Measurements from ENCODE around the gene HCAR1. TPM values are rescaled to one million over a fixed set of nuclear protein-coding genes. Genes with fewer than 3 reads are reported as not detected.

HCAR1 gene
- total and polyA plus RNA-seq, 2 of the 4 experiments (the other 2 are of a cell fraction): 0.03 TPM; not detected in 1

- H2AFZ ChIP-seq (replicated peaks; ENCODE audit: low read length, poor library complexity): no peak overlapping the region
- H3K9ac ChIP-seq (ENCODE audit: low read depth, low read length): no peak overlapping the region
- no peak overlapping the region for H2AK9ac ChIP-seq (replicated peaks; ENCODE audit: low read depth, low read length, poor library complexity)
- H2AK5ac ChIP-seq (ENCODE audit: low read depth, low read length): no peak overlapping the region
- H3K27me3 ChIP-seq (ENCODE audit: control insufficient read depth, insufficient read depth, low read length): no peaks in the 10 kb centered on the region
- no peak overlapping the region for H3K4me2 ChIP-seq (ENCODE audit: low read depth, low read length)
- dilution Hi-C loops (cut with HindIII; ENCODE audit: low sequenced_read_pairs, unreplicated experiment) (no loop called here), intact Hi-C loops (cut with micrococcal nuclease) (no loop called here), in situ Hi-C loops (cut with MboI; ENCODE audit: low sequenced_read_pairs) (no loop called here)
- 95% methylated on average over 3 of the region's 7 CpGs; no CpG with 5 or more reads in 1 of the 2 experiments for WGBS, 2 experiments (ENCODE audit: extremely low coverage in 2 of 2, insufficient read length in 1 of 2)
- H2BK5ac ChIP-seq (ENCODE audit: low read depth, low read length, poor library complexity, severe bottlenecking): no peak overlapping the region
- no peaks in the 10 kb centered on the region for H3K79me1 ChIP-seq (ENCODE audit: low read depth in 1 of 2, low read length in 2 of 2)
- no peak overlapping the region for H3K18ac ChIP-seq (ENCODE audit: low read depth, low read length)
- DNase-seq (no peak), ATAC-seq (ENCODE audit: low read depth) (no peak)
- no peak overlapping the region for H3K4me3 ChIP-seq (ENCODE audit: insufficient read depth, low read depth, low read length)
- H3K27ac ChIP-seq (ENCODE audit: insufficient read depth, low read length): no peak overlapping the region
- no peak overlapping the region for H3K4ac ChIP-seq (ENCODE audit: low read depth, low read length)
- H2BK15ac ChIP-seq (ENCODE audit: low read depth, low read length): no peak overlapping the region
- H3K36me3 ChIP-seq (ENCODE audit: control insufficient read depth, insufficient read depth, low read length): no peaks in the 10 kb centered on the region
- ChIA-PET POLR2A (ENCODE audit: unreplicated experiment) (interaction anchor here (0.5 to 0.7 kb wide), 2 partner anchors 17 to 386 kb away, joined by 4 to 5 read pairs; no protein-coding TSS in a partner anchor), CTCF (interaction anchor here (0.6 kb wide), 1 partner anchor 293 kb away, joined by 3 read pairs; no protein-coding TSS in a partner anchor)
- H3K14ac ChIP-seq (replicated peaks; ENCODE audit: low read depth, low read length): no peak overlapping the region
- H3K9me3 ChIP-seq (ENCODE audit: control insufficient read depth, insufficient read depth, low read length): peaks cover 2% of the 10 kb centered on the region; the same call in 1 of the 2 replicates
- no peak overlapping the region for H4K91ac ChIP-seq (ENCODE audit: insufficient read depth, low read depth, low read length)
- H2BK20ac ChIP-seq (ENCODE audit: low read depth, low read length): no peak overlapping the region
- BruUV-seq (replicated peaks): no TSS peak
- H3K23ac ChIP-seq (ENCODE audit: low read depth, low read length): no peak overlapping the region
- no peak overlapping the region for H4K5ac ChIP-seq (ENCODE audit: low read depth, low read length)
- TF ChIP-seq NFE2L2 (IDR thresholded peaks at IDR 0.05; ENCODE audit: low read depth, low read length): no peak
- TF ChIP-seq, protein P1, sequence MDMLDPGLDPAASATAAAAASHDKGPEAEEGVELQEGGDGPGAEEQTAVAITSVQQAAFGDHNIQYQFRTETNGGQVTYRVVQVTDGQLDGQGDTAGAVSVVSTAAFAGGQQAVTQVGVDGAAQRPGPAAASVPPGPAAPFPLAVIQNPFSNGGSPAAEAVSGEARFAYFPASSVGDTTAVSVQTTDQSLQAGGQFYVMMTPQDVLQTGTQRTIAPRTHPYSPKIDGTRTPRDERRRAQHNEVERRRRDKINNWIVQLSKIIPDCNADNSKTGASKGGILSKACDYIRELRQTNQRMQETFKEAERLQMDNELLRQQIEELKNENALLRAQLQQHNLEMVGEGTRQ (IDR thresholded peaks at IDR 0.05; ENCODE audit: low read depth, low read length): no peak
- TF ChIP-seq CEBPB (IDR thresholded peaks at IDR 0.05; ENCODE audit: low read depth, low read length): no peak
- no peak for TF ChIP-seq ELK1 (IDR thresholded peaks at IDR 0.05; ENCODE audit: borderline replicate concordance, low read depth, low read length)
- no peak for TF ChIP-seq SMC3 (IDR thresholded peaks at IDR 0.05; ENCODE audit: low read depth, low read length)
- TF ChIP-seq MAZ (IDR thresholded peaks at IDR 0.05; ENCODE audit: borderline replicate concordance, low read depth, low read length): no peak
- TF ChIP-seq MXI1 (IDR thresholded peaks at IDR 0.05; ENCODE audit: borderline replicate concordance, low read depth, low read length): no peak
- no peak for TF ChIP-seq RCOR1 (IDR thresholded peaks at IDR 0.05; ENCODE audit: insufficient replicate concordance, low read length)
- TF ChIP-seq CTCF (conservative IDR thresholded peaks at IDR 0.05; ENCODE audit: low read depth, low read length): no peak
- no peak for TF ChIP-seq FOS (IDR thresholded peaks at IDR 0.05; ENCODE audit: low read depth, low read length)
- TF ChIP-seq POLR2A (IDR thresholded peaks at IDR 0.05; ENCODE audit: low read depth, low read length): no peak
- no peak for TF ChIP-seq RFX5 (IDR thresholded peaks at IDR 0.05; ENCODE audit: low read depth, low read length)
- no peak for TF ChIP-seq CHD1 (IDR thresholded peaks at IDR 0.05; ENCODE audit: low read depth, low read length)
- no peak for TF ChIP-seq BHLHE40 (IDR thresholded peaks at IDR 0.05; ENCODE audit: low read depth, low read length)
- TF ChIP-seq MAFK (IDR thresholded peaks at IDR 0.05; ENCODE audit: low read depth, low read length): no peak
- no peak for TF ChIP-seq RAD21 (IDR thresholded peaks at IDR 0.05; ENCODE audit: low read length)
- H4K20me1 ChIP-seq (ENCODE audit: insufficient read depth, low read length): no peaks in the 10 kb centered on the region
- no peaks in the 10 kb centered on the region for H3K4me1 ChIP-seq (ENCODE audit: control insufficient read depth, insufficient read depth, low read length)
- no peaks in the 10 kb centered on the region for H3K9me1 ChIP-seq (ENCODE audit: insufficient read depth, low read length)
- no peak overlapping the region for H4K8ac ChIP-seq (ENCODE audit: low read depth in 2 of 2, low read length in 2 of 2)
- no peak overlapping the region for H3K56ac ChIP-seq (ENCODE audit: extremely low read depth, insufficient read depth, low read length)
- H2BK120ac ChIP-seq (ENCODE audit: low read depth, low read length): no peak overlapping the region
Measured at GRCh38 chr12:122738571-122738970, 7.9 kb upstream of the HCAR1 start.

All from IMR-90 (cell line).